Measurements from ENCODE around the gene DOP1A. TPM values are rescaled to one million over a fixed set of nuclear protein-coding genes. Genes with fewer than 3 reads are reported as not detected.

Gene DOP1A
- total RNA-seq, 1 experiment from 2014 or later: 24.4 TPM

- TF ChIP-seq, protein P1, sequence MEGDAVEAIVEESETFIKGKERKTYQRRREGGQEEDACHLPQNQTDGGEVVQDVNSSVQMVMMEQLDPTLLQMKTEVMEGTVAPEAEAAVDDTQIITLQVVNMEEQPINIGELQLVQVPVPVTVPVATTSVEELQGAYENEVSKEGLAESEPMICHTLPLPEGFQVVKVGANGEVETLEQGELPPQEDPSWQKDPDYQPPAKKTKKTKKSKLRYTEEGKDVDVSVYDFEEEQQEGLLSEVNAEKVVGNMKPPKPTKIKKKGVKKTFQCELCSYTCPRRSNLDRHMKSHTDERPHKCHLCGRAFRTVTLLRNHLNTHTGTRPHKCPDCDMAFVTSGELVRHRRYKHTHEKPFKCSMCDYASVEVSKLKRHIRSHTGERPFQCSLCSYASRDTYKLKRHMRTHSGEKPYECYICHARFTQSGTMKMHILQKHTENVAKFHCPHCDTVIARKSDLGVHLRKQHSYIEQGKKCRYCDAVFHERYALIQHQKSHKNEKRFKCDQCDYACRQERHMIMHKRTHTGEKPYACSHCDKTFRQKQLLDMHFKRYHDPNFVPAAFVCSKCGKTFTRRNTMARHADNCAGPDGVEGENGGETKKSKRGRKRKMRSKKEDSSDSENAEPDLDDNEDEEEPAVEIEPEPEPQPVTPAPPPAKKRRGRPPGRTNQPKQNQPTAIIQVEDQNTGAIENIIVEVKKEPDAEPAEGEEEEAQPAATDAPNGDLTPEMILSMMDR (IDR thresholded peaks at IDR 0.05; ENCODE audit: unreplicated experiment): no peak
- BruUV-seq (replicated peaks): no TSS peak
- H3K4me3 Mint-ChIP-seq (ENCODE audit: low read depth, unreplicated experiment): no peak overlapping the region
- H3K27me3 Mint-ChIP-seq (ENCODE audit: unreplicated experiment): no peaks in the 10 kb centered on the region
- H3K36me3 Mint-ChIP-seq (ENCODE audit: insufficient read depth, unreplicated experiment): peaks cover 4% of the 10 kb centered on the region
- intact Hi-C loops (cut with micrococcal nuclease; ENCODE audit: unreplicated experiment): no loop called here
- no peaks in the 10 kb centered on the region for H3K9me3 Mint-ChIP-seq (ENCODE audit: low read depth, unreplicated experiment)
- H3K27ac Mint-ChIP-seq (ENCODE audit: unreplicated experiment): no peak overlapping the region
- DNase-seq: no peak
- CTCF ChIA-PET: no interaction called here
- no peaks in the 10 kb centered on the region for H3K4me1 Mint-ChIP-seq (ENCODE audit: low read depth, unreplicated experiment)
These were observed 92.7 kb downstream of the DOP1A start for GRCh38 chr6:83160167-83160566.

- no peak overlapping the region for H3K4me3 Mint-ChIP-seq (ENCODE audit: low read depth, unreplicated experiment)
- CTCF ChIA-PET: no interaction called here
- no peak for DNase-seq
- BruUV-seq (replicated peaks): no TSS peak
- no peak overlapping the region for H3K27ac Mint-ChIP-seq (ENCODE audit: unreplicated experiment)
- TF ChIP-seq, protein P1 (IDR thresholded peaks at IDR 0.05; ENCODE audit: unreplicated experiment): no peak
- no peaks in the 10 kb centered on the region for H3K9me3 Mint-ChIP-seq (ENCODE audit: low read depth, unreplicated experiment)
- peaks cover 32% of the 10 kb centered on the region for H3K36me3 Mint-ChIP-seq (ENCODE audit: insufficient read depth, unreplicated experiment)
- H3K4me1 Mint-ChIP-seq (ENCODE audit: low read depth, unreplicated experiment): no peaks in the 10 kb centered on the region
- intact Hi-C loops (cut with micrococcal nuclease; ENCODE audit: unreplicated experiment): no loop called here
- H3K27me3 Mint-ChIP-seq (ENCODE audit: unreplicated experiment): no peaks in the 10 kb centered on the region
These were observed 100.3 kb downstream of the DOP1A start for GRCh38 chr6:83167726-83168278.

- DNase-seq: no peak
- BruUV-seq (replicated peaks): no TSS peak
- intact Hi-C loops (cut with micrococcal nuclease; ENCODE audit: unreplicated experiment): no loop called here
- TF ChIP-seq, protein P1 (IDR thresholded peaks at IDR 0.05; ENCODE audit: unreplicated experiment): no peak
- Mint-ChIP-seq H3K4me1 (ENCODE audit: low read depth, unreplicated experiment) (no peaks in the 10 kb centered on the region), H3K9me3 (ENCODE audit: low read depth, unreplicated experiment) (no peaks in the 10 kb centered on the region), H3K27me3 (ENCODE audit: unreplicated experiment) (no peaks in the 10 kb centered on the region), H3K36me3 (ENCODE audit: insufficient read depth, unreplicated experiment) (peaks cover 32% of the 10 kb centered on the region), H3K27ac (ENCODE audit: unreplicated experiment) (no peak overlapping the region), H3K4me3 (ENCODE audit: low read depth, unreplicated experiment) (no peak overlapping the region)
- CTCF ChIA-PET: no interaction called here
These were observed 101.1 kb downstream of the DOP1A start for GRCh38 chr6:83168556-83168955.

GRCh38 chr6:83169106-83169505 lies 101.6 kb downstream of the DOP1A start:
- no peak overlapping the region for H3K4me3 Mint-ChIP-seq (ENCODE audit: low read depth, unreplicated experiment)
- no TSS peak for BruUV-seq (replicated peaks)
- intact Hi-C loops (cut with micrococcal nuclease; ENCODE audit: unreplicated experiment): no loop called here
- H3K4me1 Mint-ChIP-seq (ENCODE audit: low read depth, unreplicated experiment): no peaks in the 10 kb centered on the region
- DNase-seq: no peak
- no peaks in the 10 kb centered on the region for H3K27me3 Mint-ChIP-seq (ENCODE audit: unreplicated experiment)
- peaks cover 32% of the 10 kb centered on the region for H3K36me3 Mint-ChIP-seq (ENCODE audit: insufficient read depth, unreplicated experiment)
- H3K9me3 Mint-ChIP-seq (ENCODE audit: low read depth, unreplicated experiment): no peaks in the 10 kb centered on the region
- CTCF ChIA-PET: no interaction called here
- no peak overlapping the region for H3K27ac Mint-ChIP-seq (ENCODE audit: unreplicated experiment)
- TF ChIP-seq, protein P1 (IDR thresholded peaks at IDR 0.05; ENCODE audit: unreplicated experiment): no peak
